NCI-H128 (cell line): ENCODE results near the gene RNF214.
A peak's percentile ranks its signal among the peaks of the same experiment; 100 is the strongest.
"Not testable (repeated sequence)": the region's sequence is repeated elsewhere in the genome, so short reads cannot be mapped to it uniquely, and the experiment has no call there.

Experiments
- DNase-seq: peaks from one replicate; lab custom pipeline; 2025; ENCODE audit not compliant: unreplicated experiment; lab: John Stamatoyannopoulos, UW

RNF214 gene

DNA sequence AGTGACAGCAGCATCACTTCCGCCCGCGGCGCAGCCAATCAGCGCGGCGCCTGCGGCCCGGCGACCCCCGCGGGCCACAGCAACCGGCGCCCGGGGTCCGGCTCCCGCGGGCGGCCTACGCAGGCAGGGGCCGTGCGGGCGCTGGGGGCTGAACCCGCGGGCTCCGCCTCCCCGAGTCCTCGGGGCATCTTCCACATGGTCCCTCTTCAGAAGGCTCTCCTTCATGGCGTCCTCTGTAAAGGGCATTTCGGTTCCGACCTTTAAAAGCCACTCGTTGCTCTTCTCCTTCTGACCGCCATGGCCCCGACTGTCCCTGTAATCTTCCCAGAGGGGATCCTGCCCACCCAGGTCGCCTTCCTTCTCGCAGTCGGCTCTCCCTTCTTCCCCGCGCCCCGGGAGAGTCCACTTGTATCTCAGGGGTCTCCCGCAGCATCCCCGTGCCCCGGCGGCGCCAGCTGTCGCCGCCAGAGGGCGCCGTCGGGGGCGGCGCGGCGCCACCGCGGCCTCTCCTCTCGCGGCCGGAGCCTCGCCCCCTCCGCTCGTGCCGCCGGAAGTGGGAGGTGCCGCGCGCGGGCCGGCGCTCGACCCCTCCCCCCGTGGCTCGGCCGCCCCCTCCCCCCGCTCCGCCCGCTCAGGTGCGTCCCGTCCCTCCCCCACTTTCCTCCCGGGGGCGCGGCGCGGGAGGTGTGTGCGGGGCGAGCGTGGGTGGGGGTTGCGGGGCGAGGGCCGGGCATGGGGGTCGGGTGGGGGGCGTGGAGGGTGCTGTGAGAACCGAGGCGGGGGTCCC, at the start of gene RNF214:
TSS of gene RNF214 (plus strand) at position 580 of the 787 bp plus-strand sequence. CDS start 1,602 bp downstream, outside the sequence.
- peak; percentile 58 for DNase-seq

- DNase-seq = not testable (repeated sequence)
Measured at GRCh38 chr11:117183178-117183577, 49.3 kb upstream of the RNF214 start.

GRCh38 chr11:117183724-117184349, 48.6 kb upstream of the RNF214 start:
- no peak for DNase-seq

- DNase-seq = no peak
Measured at GRCh38 chr11:117185736-117186430, 46.6 kb upstream of the RNF214 start.

GRCh38 chr11:117186431-117186761, 46.1 kb upstream of the RNF214 start:
- no peak for DNase-seq

GRCh38 chr11:117187007-117187406, 45.5 kb upstream of the RNF214 start:
- DNase-seq = no peak

DNA sequence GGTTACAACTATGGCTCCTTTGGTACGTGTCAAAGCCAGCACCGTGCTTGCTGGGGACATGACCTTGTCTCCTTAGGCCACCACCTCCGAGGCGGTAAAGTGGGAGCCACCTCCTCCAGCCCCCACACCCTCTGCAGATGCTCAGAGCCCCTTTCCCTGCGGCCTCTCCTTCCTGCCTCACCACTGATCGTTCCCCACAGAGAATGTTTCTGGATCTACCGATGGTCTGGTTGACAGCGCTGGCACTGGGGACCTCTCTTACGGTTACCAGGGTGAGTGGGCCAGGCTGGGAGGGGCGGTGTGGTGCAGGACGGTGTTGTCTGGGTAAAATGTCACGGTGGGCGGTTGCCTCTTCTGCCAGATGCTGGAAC, 45.1 kb upstream of the RNF214 start:
- no peak for DNase-seq

DNA sequence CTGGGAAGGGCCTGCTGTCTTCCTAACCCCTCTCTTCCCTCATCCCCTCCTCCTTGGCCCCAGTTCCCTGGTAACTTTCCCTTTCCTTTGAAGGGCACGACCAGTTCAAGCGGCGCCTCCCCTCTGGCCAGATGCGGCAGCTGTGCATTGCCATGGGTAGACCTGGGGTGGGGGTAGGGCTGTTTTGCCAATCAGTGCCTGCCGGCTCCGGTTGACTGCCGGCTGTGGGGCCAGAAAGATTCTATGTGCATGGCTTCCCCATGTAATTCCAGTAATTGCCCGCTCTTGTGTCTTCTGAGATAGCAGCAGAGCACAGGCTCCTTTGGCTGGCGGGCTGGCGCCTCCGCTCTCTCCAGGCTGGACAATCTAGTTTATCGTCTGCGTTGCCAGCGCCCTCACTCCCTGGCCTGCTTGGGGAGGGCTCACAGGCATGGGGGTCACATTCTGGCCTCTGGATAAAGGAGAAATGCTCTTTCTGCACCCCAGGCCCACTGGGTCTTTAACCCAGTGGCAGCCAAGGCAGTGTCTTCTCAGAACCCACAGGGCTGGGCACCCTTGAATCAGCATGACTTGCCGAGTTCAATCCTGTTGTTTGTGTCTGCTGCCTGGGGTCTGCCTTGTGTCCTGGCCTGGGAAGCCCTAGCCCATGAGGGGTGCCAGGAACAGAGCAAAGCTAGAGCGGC, 44.5 kb upstream of the RNF214 start:
- no peak for DNase-seq

DNA sequence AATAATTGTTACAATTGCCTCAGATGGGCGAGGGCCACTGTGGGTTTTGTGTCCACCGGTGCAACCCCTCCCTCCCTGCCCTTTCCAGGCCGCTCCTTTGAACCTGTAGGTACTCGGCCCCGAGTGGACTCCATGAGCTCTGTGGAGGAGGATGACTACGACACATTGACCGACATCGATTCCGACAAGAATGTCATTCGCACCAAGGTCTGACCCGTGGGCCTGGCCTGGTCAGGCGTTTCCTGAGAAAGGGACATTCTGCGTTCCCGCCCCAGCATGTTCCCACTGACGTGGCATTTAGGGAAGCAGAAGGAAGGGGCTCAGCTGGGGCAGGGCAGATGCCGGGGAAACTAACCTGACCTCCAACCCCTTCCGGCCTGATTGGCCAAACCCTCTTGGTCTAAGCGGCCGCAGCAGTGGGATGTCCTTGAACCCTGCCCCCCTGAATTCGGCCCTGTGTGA, 43.8 kb upstream of the RNF214 start:
- no peak for DNase-seq

- DNase-seq = no peak
Measured at GRCh38 chr11:117189191-117189940, 43.1 kb upstream of the RNF214 start.

GRCh38 chr11:117189941-117190544, 42.4 kb upstream of the RNF214 start:
- no peak for DNase-seq

GRCh38 chr11:117191680-117192400, 40.6 kb upstream of the RNF214 start:
- DNase-seq = no peak

DNA sequence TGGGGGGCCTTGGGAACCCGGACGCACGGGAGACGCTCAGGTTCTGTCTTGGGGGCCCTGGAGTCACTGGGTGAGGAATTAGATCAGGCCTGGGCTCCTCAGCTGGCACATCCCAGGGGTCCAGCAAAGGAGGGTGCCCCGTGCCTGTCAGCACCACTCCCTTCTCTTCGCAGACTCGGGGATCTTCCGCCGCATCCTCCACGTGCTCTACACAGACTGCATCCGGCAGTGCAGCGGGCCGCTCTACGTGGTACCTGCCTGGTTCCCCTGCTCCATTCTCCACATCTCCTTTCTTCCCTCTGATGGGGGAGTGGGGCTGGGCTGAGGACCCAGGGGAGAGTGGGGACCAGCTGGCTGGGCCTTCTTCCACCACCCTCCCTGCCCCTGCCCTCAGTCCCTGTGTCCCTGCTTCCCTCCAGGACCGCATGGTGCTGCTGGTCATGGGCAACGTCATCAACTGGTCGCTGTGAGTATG, 40.0 kb upstream of the RNF214 start:
- DNase-seq = no peak

GRCh38 chr11:117193130-117194020, 39.1 kb upstream of the RNF214 start:
- DNase-seq = no peak

DNA sequence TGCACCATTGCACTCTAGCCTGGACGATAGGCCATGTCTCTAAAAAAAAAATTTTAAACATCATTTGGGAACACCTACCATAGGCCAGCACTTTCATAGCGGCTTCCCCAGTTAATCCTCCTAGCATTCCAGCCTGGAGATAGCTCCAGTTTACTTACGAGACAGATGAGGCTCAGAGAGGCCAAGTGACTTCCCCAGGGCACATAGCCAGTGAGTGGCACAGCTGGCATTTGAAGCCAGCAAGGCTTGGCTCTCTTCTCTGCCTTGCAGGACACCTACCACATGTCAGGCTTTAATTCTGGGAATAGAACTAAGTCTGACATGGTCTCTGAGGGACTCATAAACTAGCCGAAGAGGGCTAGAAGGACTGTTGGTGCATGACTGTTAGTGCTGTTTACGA, 38.2 kb upstream of the RNF214 start:
- no peak for DNase-seq

DNA sequence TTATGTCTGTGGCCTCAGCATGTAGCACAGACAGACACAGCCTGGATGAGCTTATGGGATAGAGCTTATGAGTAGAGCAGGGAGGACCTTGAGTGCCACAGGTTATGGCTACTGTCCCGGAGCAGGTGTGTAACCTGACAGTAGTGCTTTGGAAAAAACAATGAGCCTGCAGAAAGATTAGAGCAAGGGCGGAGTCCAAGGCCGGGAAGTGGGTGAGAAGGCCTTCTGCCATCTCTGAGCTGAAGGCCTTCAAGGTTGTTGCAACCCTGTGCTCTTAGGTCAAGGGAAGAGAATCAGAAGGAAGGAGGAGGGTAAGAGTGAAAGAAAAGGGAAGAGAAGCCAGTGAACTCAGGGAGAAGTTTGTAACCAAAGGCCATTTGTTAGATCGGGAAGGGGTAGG, 37.2 kb upstream of the RNF214 start:
- DNase-seq = no peak

- DNase-seq = no peak
Measured at GRCh38 chr11:117195761-117196160, 36.7 kb upstream of the RNF214 start.

- no peak for DNase-seq
Measured at GRCh38 chr11:117197006-117197405, 35.5 kb upstream of the RNF214 start.
